ENCODE data around the gene ISM1. TPM values are rescaled to one million over a fixed set of nuclear protein-coding genes. Genes with fewer than 3 reads are reported as not detected.

ISM1 gene
- polyA plus RNA-seq, 3 donors, result not detected

- peaks cover 0 to 2% (median 0%) of the 10 kb centered on the region in 7 donors for H3K9me3 Mint-ChIP-seq
- H3K4me3 Mint-ChIP-seq, result no peak overlapping the region
- intact Hi-C loops (cut with micrococcal nuclease), result no loop called here
- no peak overlapping the region for H3K27ac ChIP-seq (ENCODE audit: low read depth in 1 of 2, low read length in 2 of 2)
- H2AFZ ChIP-seq (ENCODE audit: insufficient read depth, low read depth, low read length, poor library complexity, severe bottlenecking), result no peak overlapping the region
- no peaks in the 10 kb centered on the region for H3K4me1 ChIP-seq (ENCODE audit: control insufficient read depth in 1 of 2, insufficient read depth in 2 of 2, low read length in 2 of 2)
- H3K79me2 ChIP-seq (ENCODE audit: insufficient read depth, low read length), result no peaks in the 10 kb centered on the region
- H3K4me2 ChIP-seq (replicated peaks; ENCODE audit: extremely low read depth, low read length, poor library complexity, severe bottlenecking), result no peak overlapping the region
- no peaks in the 10 kb centered on the region for H3K4me1 Mint-ChIP-seq
- no peaks in the 10 kb centered on the region for H4K20me1 ChIP-seq (ENCODE audit: insufficient read depth, low read length)
- no peaks in the 10 kb centered on the region for H3K36me3 ChIP-seq (replicated peaks in 1 of 2; ENCODE audit: control insufficient read depth in 1 of 2, insufficient read depth in 2 of 2, low read length in 2 of 2)
- no peak for DNase-seq
- no peak overlapping the region for H3K4me3 ChIP-seq (replicated peaks in 1 of 3; ENCODE audit: low read depth in 2 of 3, low read length in 3 of 3)
- H3K27me3 Mint-ChIP-seq (ENCODE audit: low read depth in 3 of 3), result peaks cover 0 to 4% (median 1%) of the 10 kb centered on the region in 3 donors
- no peaks in the 10 kb centered on the region for H3K9me3 ChIP-seq (replicated peaks in 1 of 2; ENCODE audit: control insufficient read depth in 1 of 2, insufficient read depth in 1 of 2, low read length in 2 of 2)
- no peaks in the 10 kb centered on the region for H3K36me3 Mint-ChIP-seq
- TF ChIP-seq CTCF (IDR thresholded peaks at IDR 0.05), result no peak
- no peak overlapping the region for H3K9ac ChIP-seq (ENCODE audit: insufficient read depth, low read length, poor library complexity, severe bottlenecking)
- WGBS (ENCODE audit: insufficient coverage), result 80% methylated on average over 1 of the region's 9 CpGs
- no peak overlapping the region for H3K27ac Mint-ChIP-seq
- H3K27me3 ChIP-seq (ENCODE audit: control insufficient read depth in 2 of 2, insufficient read depth in 2 of 2, low read length in 2 of 2), result no peaks in the 10 kb centered on the region
These were observed 86.6 kb downstream of the ISM1 start for GRCh38 chr20:13307562-13308163.

GRCh38 chr20:13312300-13312699 lies 91.2 kb downstream of the ISM1 start:
- no peaks in the 10 kb centered on the region for H3K36me3 Mint-ChIP-seq
- H2AFZ ChIP-seq (ENCODE audit: insufficient read depth, low read depth, low read length, poor library complexity, severe bottlenecking), result no peak overlapping the region
- peaks cover 0 to 1% (median 0%) of the 10 kb centered on the region in 3 donors for H3K27me3 Mint-ChIP-seq (ENCODE audit: low read depth in 3 of 3)
- no peaks in the 10 kb centered on the region for H3K4me1 ChIP-seq (ENCODE audit: control insufficient read depth in 1 of 2, insufficient read depth in 2 of 2, low read length in 2 of 2)
- no peaks in the 10 kb centered on the region for H4K20me1 ChIP-seq (ENCODE audit: insufficient read depth, low read length)
- DNase-seq, result no peak
- 80% methylated on average over 4 of the region's 6 CpGs for WGBS (ENCODE audit: insufficient coverage)
- H3K4me2 ChIP-seq (replicated peaks; ENCODE audit: extremely low read depth, low read length, poor library complexity, severe bottlenecking), result no peak overlapping the region
- no peak overlapping the region for H3K27ac ChIP-seq (ENCODE audit: low read depth in 1 of 2, low read length in 2 of 2)
- H3K9ac ChIP-seq (ENCODE audit: insufficient read depth, low read length, poor library complexity, severe bottlenecking), result no peak overlapping the region
- intact Hi-C loops (cut with micrococcal nuclease), result no loop called here
- H3K27me3 ChIP-seq (ENCODE audit: control insufficient read depth in 2 of 2, insufficient read depth in 2 of 2, low read length in 2 of 2), result no peaks in the 10 kb centered on the region
- H3K9me3 Mint-ChIP-seq, result peaks cover 0 to 5% (median 2%) of the 10 kb centered on the region in 7 donors
- H3K4me3 Mint-ChIP-seq, result no peak overlapping the region
- H3K79me2 ChIP-seq (ENCODE audit: insufficient read depth, low read length), result no peaks in the 10 kb centered on the region
- no peaks in the 10 kb centered on the region for H3K36me3 ChIP-seq (replicated peaks in 1 of 2; ENCODE audit: control insufficient read depth in 1 of 2, insufficient read depth in 2 of 2, low read length in 2 of 2)
- no peak for TF ChIP-seq CTCF (IDR thresholded peaks at IDR 0.05)
- no peaks in the 10 kb centered on the region for H3K9me3 ChIP-seq (replicated peaks in 1 of 2; ENCODE audit: control insufficient read depth in 1 of 2, insufficient read depth in 1 of 2, low read length in 2 of 2)
- no peak overlapping the region for H3K27ac Mint-ChIP-seq
- no peak overlapping the region for H3K4me3 ChIP-seq (replicated peaks in 1 of 3; ENCODE audit: low read depth in 2 of 3, low read length in 3 of 3)
- no peaks in the 10 kb centered on the region for H3K4me1 Mint-ChIP-seq
